Ovary (tissue), 9 donors: ENCODE results near the gene FARSB. TPM values are rescaled to one million over a fixed set of nuclear protein-coding genes. Genes with fewer than 3 reads are reported as not detected.

Source experiments
- DNase-seq, 5 donors: peaks; one replicate each; pipeline ENCODE4 v3.0.0-alpha.2; 2019 to 2020
- H3K27ac ChIP-seq, 2 donors: fragments of 200-600 bp; one replicate each; pipeline versions ENCODE4 v1.5.1 to v1.8.0; 2019 to 2022
- H3K27me3 ChIP-seq: fragments of 200-600 bp; one replicate; pipeline ENCODE4 v1.8.0; 2022
- H3K36me3 ChIP-seq: fragments of 200-600 bp; sonication (generic); one replicate; pipeline ENCODE4 v1.5.1; 2019
- H3K4me1 ChIP-seq: one replicate; pipeline ENCODE4 v1.8.1; 2013; ENCODE audit warnings: mild to moderate bottlenecking, moderate library complexity; ENCODE audit not compliant: insufficient read depth
- H3K4me3 ChIP-seq: fragments of 200-600 bp; sonication (generic); one replicate; pipeline ENCODE4 v1.5.1; 2017
- H3K9me3 ChIP-seq, 2 donors: fragments of 200-600 bp in 1 of 2; sonication (generic) in 1 of 2; one replicate each; pipeline versions ENCODE4 v1.5.1 to v1.8.1; 2013 to 2019; ENCODE audit warnings: mild to moderate bottlenecking in 1 of 2, moderate library complexity in 1 of 2
- CTCF ChIP-seq, 3 donors: fragments of 450-650 bp in 2 of 3; fragments of 200-600 bp in 1 of 3; IDR thresholded peaks; one replicate each; pipeline versions ENCODE4 v1.5.1 to v1.8.0; 2016 to 2022; ENCODE audit warnings: antibody characterized with exemption in 3 of 3, mild to moderate bottlenecking in 1 of 3
- EP300 ChIP-seq: sonication (generic); formaldehyde crosslinking; IDR thresholded peaks from one replicate; pipeline ENCODE4 v1.6.1; 2017; ENCODE audit warnings: antibody characterized with exemption
- POLR2A ChIP-seq: fragments of 450-650 bp; IDR thresholded peaks from one replicate; pipeline ENCODE4 v1.6.1; 2017; ENCODE audit warnings: antibody characterized with exemption, mild to moderate bottlenecking, moderate library complexity
- WGBS, 3 donors: extraction: QIAGEN DNeasy Blood & Tissue Kit in 1 of 3; methylation state at CpG; one replicate each; pipeline versions ENCODE4 v1.1.5 to v1.1.7; 2013 to 2017; 5-methylcytosine and 5-hydroxymethylcytosine counted together
- intact Hi-C, 4 donors: fragments of 100-400 bp; cut with DNase I; formaldehyde crosslinking; loops; one replicate each; pipeline versions ENCODE4 v1.11.0 to v1.15.1; 2022 to 2023
- polyA plus RNA-seq, 2 donors: library from polyadenylated mRNA; stranded (reverse); fragments of 200-250 nt in 1 of 2; fragments of 350-450 nt in 1 of 2; fragmentation: Illumina TruSeq in 1 of 2; extraction: RNeasy Lipid Tissue Mini Kit (QIAGEN cat#74804) in 1 of 2; gene quantifications; one replicate each; pipeline ENCODE4 v1.2.3, GENCODE V29; 2013 to 2014
- total RNA-seq, 7 donors: library from RNA; depleted of rRNA in 2 of 7; stranded (reverse); fragments of >200 nt in 2 of 7; fragmentation: NEBNext Ultra II Directional in 3 of 7; extraction: Animal tissue kit (Norgen Biotek cat#: 25700) in 3 of 7; gene quantifications; one replicate each; pipeline versions ENCODE4 v1.1.0 to v1.2.4, GENCODE V29; 2016 to 2023
- donor health status: DM: no; HTN: no; CAD: no; lungs with moderate emphysema.
- donor health status: DM: no; HTN: no; CAD: no.
- donor health status: Bipolar disorder and iron deficiency.
- donor health status: DM: yes; HTN: yes; CAD: no.
- donor health status: DM: no; HTN: no; CAD: no.
- donor health status: DM: yes; HTN: yes; CAD: no.

Gene FARSB
- total and polyA plus RNA-seq, 9 donors: 10.3 to 32.0 (median 21.0) TPM

- Histone ChIP-seq H3K27ac (no peak overlapping the region), H3K27me3 (no peaks in the 10 kb centered on the region), H3K4me1 (no peaks in the 10 kb centered on the region), H3K4me3 (no peak overlapping the region), H3K9me3 (no peaks in the 10 kb centered on the region), H3K36me3 (no peaks in the 10 kb centered on the region)
- intact Hi-C loops: no loop called here
- DNase-seq: no peak
- 85 to 92% (median 85%) methylated on average over 3 of the region's 3 CpGs for WGBS, 3 donors
- no peak for TF ChIP-seq POLR2A
- no peak for TF ChIP-seq EP300
- no peak for TF ChIP-seq CTCF (IDR thresholded peaks at IDR 0.05)
These were observed 117.4 kb downstream of the FARSB start for GRCh38 chr2:222538535-222538934.

- no peak for DNase-seq
- Histone ChIP-seq H3K27ac (no peak overlapping the region), H3K27me3 (no peaks in the 10 kb centered on the region), H3K9me3 (no peaks in the 10 kb centered on the region), H3K36me3 (no peaks in the 10 kb centered on the region), H3K4me1 (no peaks in the 10 kb centered on the region), H3K4me3 (no peak overlapping the region)
- intact Hi-C loops: no loop called here
- TF ChIP-seq CTCF (IDR thresholded peaks at IDR 0.05): no peak
- TF ChIP-seq POLR2A: no peak
- TF ChIP-seq EP300: no peak
- WGBS, 3 donors: 77 to 82% (median 80%) methylated on average over 6 of the region's 6 CpGs
These were observed 120.4 kb downstream of the FARSB start for GRCh38 chr2:222535477-222535876.

GRCh38 chr2:222532315-222532714 lies 123.6 kb downstream of the FARSB start:
- no peak for DNase-seq
- H3K27me3 ChIP-seq: no peaks in the 10 kb centered on the region
- no peak overlapping the region for H3K27ac ChIP-seq
- H3K9me3 ChIP-seq: no peaks in the 10 kb centered on the region
- WGBS, 3 donors: 92 to 94% (median 94%) methylated on average over 5 of the region's 5 CpGs
- H3K36me3 ChIP-seq: no peaks in the 10 kb centered on the region
- intact Hi-C loops: no loop called here
- no peak for TF ChIP-seq CTCF (IDR thresholded peaks at IDR 0.05)
- no peak for TF ChIP-seq EP300
- no peak for TF ChIP-seq POLR2A
- H3K4me1 ChIP-seq: no peaks in the 10 kb centered on the region
- H3K4me3 ChIP-seq: no peak overlapping the region

- no peak overlapping the region for H3K27ac ChIP-seq
- TF ChIP-seq POLR2A: no peak
- no peak for TF ChIP-seq CTCF (IDR thresholded peaks at IDR 0.05)
- no peak for TF ChIP-seq EP300
- H3K4me1 ChIP-seq: no peaks in the 10 kb centered on the region
- 87 to 88% (median 88%) methylated on average over 7 of the region's 7 CpGs for WGBS, 3 donors
- no peaks in the 10 kb centered on the region for H3K36me3 ChIP-seq
- no peak overlapping the region for H3K4me3 ChIP-seq
- DNase-seq: no peak
- intact Hi-C loops: no loop called here
- H3K9me3 ChIP-seq: no peaks in the 10 kb centered on the region
- H3K27me3 ChIP-seq: no peaks in the 10 kb centered on the region
These were observed 129.2 kb downstream of the FARSB start for GRCh38 chr2:222526480-222527277.
